Measurements from ENCODE around the gene ARSB. TPM values are rescaled to one million over a fixed set of nuclear protein-coding genes. Genes with fewer than 3 reads are reported as not detected.

ARSB gene
- total and polyA plus RNA-seq, 9 of the 15 experiments (the other 6 are each of a cell fraction or from before 2014, with no cell fraction given), result 0.52 to 4.6 (median 2.4) TPM

GRCh38 chr5:78779262-78779661, 205.8 kb downstream of the ARSB start:
- H3K4me2 ChIP-seq (ENCODE audit: insufficient read depth, low read length), result peak overlapping the region; percentile 1; the same call in 1 of the 2 replicates
- WGBS (ENCODE audit: insufficient coverage, low coverage, missing lambda C conversion rate), result 84% methylated on average over 4 of the region's 4 CpGs
- H3K9me1 ChIP-seq (ENCODE audit: control insufficient read depth, insufficient read depth, low read length), result no peaks in the 10 kb centered on the region
- H3K27ac ChIP-seq (ENCODE audit: extremely low read depth, low read depth, low read length), result no peak overlapping the region
- TF ChIP-seq NR1H2 (CRISPR knock-in tag; IDR thresholded peaks at IDR 0.05), result 0 out of 2 replicates have a peak, but pooled peaks have one; percentile 8
- no peak for TF ChIP-seq ZFP36 (IDR thresholded peaks at IDR 0.05; ENCODE audit: low read depth, low read length, partially characterized antibody)
- 0 out of 2 replicates have a peak, but pooled peaks have one; percentile 7 for TF ChIP-seq ETV5 (CRISPR knock-in tag; IDR thresholded peaks at IDR 0.05; ENCODE audit: low read depth)
- H3K36me3 ChIP-seq (ENCODE audit: control insufficient read depth, insufficient read depth, low read length), result no peaks in the 10 kb centered on the region
- POLR2A ChIA-PET, result no interaction called here
- no peaks in the 10 kb centered on the region for H3K79me2 ChIP-seq (ENCODE audit: control insufficient read depth, insufficient read depth, low read length)
- DNase-seq (ENCODE audit: extremely low read depth in 1 of 4, low spot score in 3 of 4) (no peak), ATAC-seq (no peak), FAIRE-seq (no peak)
- CTCF ChIA-PET (ENCODE audit: low intra/inter-chr PET ratio), result no interaction called here
- in situ Hi-C loops (cut with MboI), result no loop called here
- BruUV-seq (replicated peaks), result no TSS peak
- peaks cover 11 to 13% of the 10 kb centered on the region in 2 experiments; a peak in 4 of 5 replicates for H3K4me1 ChIP-seq (replicated peaks in 1 of 2; ENCODE audit: control insufficient read depth in 2 of 2, insufficient read depth in 2 of 2, low read length in 2 of 2)
- no peak overlapping the region for H3K9ac ChIP-seq (ENCODE audit: insufficient read depth in 1 of 2, low read depth in 2 of 2, low read length in 2 of 2)
- H4K20me1 ChIP-seq (replicated peaks; ENCODE audit: control insufficient read depth, insufficient read depth, low read length), result no peaks in the 10 kb centered on the region
- H3K4me3 ChIP-seq, result no peak overlapping the region
- intact Hi-C loops (cut with micrococcal nuclease), result no loop called here
- peak overlapping the region; percentile 81; the same call in 1 of the 2 replicates for H2AFZ ChIP-seq (ENCODE audit: low read depth, low read length)
- H3K27me3 ChIP-seq (ENCODE audit: control insufficient read depth in 2 of 2, insufficient read depth in 2 of 2, low read length in 2 of 2), result no peaks in the 10 kb centered on the region
- H3K9me3 ChIP-seq (replicated peaks; ENCODE audit: control insufficient read depth, insufficient read depth, low read depth, low read length), result no peaks in the 10 kb centered on the region; the same call in 1 of the 2 replicates

- CTCF ChIA-PET (ENCODE audit: low intra/inter-chr PET ratio), result no interaction called here
- no peak for FAIRE-seq
- Histone ChIP-seq H3K27me3 (ENCODE audit: control insufficient read depth in 2 of 2, insufficient read depth in 2 of 2, low read length in 2 of 2) (no peaks in the 10 kb centered on the region), H3K27ac (ENCODE audit: extremely low read depth, low read depth, low read length) (no peak overlapping the region), H2AFZ (ENCODE audit: low read depth, low read length) (no peak overlapping the region), H4K20me1 (replicated peaks; ENCODE audit: control insufficient read depth, insufficient read depth, low read length) (no peaks in the 10 kb centered on the region), H3K4me2 (ENCODE audit: insufficient read depth, low read length) (no peak overlapping the region), H3K4me3 (no peak overlapping the region), H3K9ac (ENCODE audit: insufficient read depth in 1 of 2, low read depth in 2 of 2, low read length in 2 of 2) (no peak overlapping the region), H3K9me1 (ENCODE audit: control insufficient read depth, insufficient read depth, low read length) (no peaks in the 10 kb centered on the region), H3K4me1 (replicated peaks in 1 of 2; ENCODE audit: control insufficient read depth in 2 of 2, insufficient read depth in 2 of 2, low read length in 2 of 2) (peaks cover 11 to 13% of the 10 kb centered on the region in 2 experiments; a peak in 4 of 5 replicates), H3K79me2 (ENCODE audit: control insufficient read depth, insufficient read depth, low read length) (no peaks in the 10 kb centered on the region), H3K9me3 (replicated peaks; ENCODE audit: control insufficient read depth, insufficient read depth, low read depth, low read length) (no peaks in the 10 kb centered on the region; the same call in 1 of the 2 replicates), H3K36me3 (ENCODE audit: control insufficient read depth, insufficient read depth, low read length) (no peaks in the 10 kb centered on the region)
- ATAC-seq, result no peak
- 100% methylated on average over 1 of the region's 1 CpG for WGBS (ENCODE audit: insufficient coverage, low coverage, missing lambda C conversion rate)
- DNase-seq (ENCODE audit: extremely low read depth in 1 of 4, low spot score in 3 of 4), result no peak
- BruUV-seq (replicated peaks), result no TSS peak
- intact Hi-C loops (cut with micrococcal nuclease) (no loop called here), in situ Hi-C loops (cut with MboI) (no loop called here)
- POLR2A ChIA-PET, result interaction anchor here (1.0 kb wide), 1 partner anchor 144 kb away, joined by 3 read pairs; no protein-coding TSS in a partner anchor
- no peak for TF ChIP-seq POLR3A (IDR thresholded peaks at IDR 0.05; ENCODE audit: borderline replicate concordance, extremely low read depth, insufficient read depth, insufficient read length)
- TF ChIP-seq ZNF3 (CRISPR knock-in tag; IDR thresholded peaks at IDR 0.05), result no peak
- no peak for TF ChIP-seq CXXC5 (CRISPR knock-in tag; IDR thresholded peaks at IDR 0.05)
- no peak for TF ChIP-seq EGR1 (conservative IDR thresholded peaks at IDR 0.05)
- TF ChIP-seq RBM14 (IDR thresholded peaks at IDR 0.05; ENCODE audit: borderline replicate concordance, insufficient read depth, low read depth, low read length), result no peak
- TF ChIP-seq KLF10 (CRISPR knock-in tag; IDR thresholded peaks at IDR 0.05), result no peak
- TF ChIP-seq ZNF41 (CRISPR knock-in tag; conservative IDR thresholded peaks at IDR 0.05), result no peak
- no peak for TF ChIP-seq ZNF655 (CRISPR knock-in tag; IDR thresholded peaks at IDR 0.05)
- TF ChIP-seq RBM39 (optimal IDR thresholded peaks at IDR 0.05; ENCODE audit: low read depth, low read length), result no peak
- no peak for TF ChIP-seq SMAD4 (CRISPR knock-in tag; conservative IDR thresholded peaks at IDR 0.05)
- TF ChIP-seq CBX1 (IDR thresholded peaks at IDR 0.05; ENCODE audit: low read depth), result no peak
- no peak for TF ChIP-seq ZNF384 (IDR thresholded peaks at IDR 0.05; ENCODE audit: low read depth, low read length)
- no peak for TF ChIP-seq BRD4 (IDR thresholded peaks at IDR 0.05)
These were observed 206.6 kb downstream of the ARSB start for GRCh38 chr5:78778538-78778937.

Data from K562 (cell line).